Small intestine (tissue), 7 donors: ENCODE measurements around the gene ZG16. TPM values are rescaled to one million over a fixed set of nuclear protein-coding genes. Genes with fewer than 3 reads are reported as not detected.
"Not testable (repeated sequence)": the region's sequence is repeated elsewhere in the genome, so short reads cannot be mapped to it uniquely, and the experiment has no call there.

Experiments
- DNase-seq, 2 donors: peaks; one replicate each; pipeline versions ENCODE4 v3.0.0 to v3.0.0-alpha.2; 2013
- FAIRE-seq: peaks from 2 replicates; lab custom pipeline; 2012; peaks lifted over from hg19 to GRCh38; lab: Jason Lieb, UNC
- H3K27ac ChIP-seq, 3 donors: one replicate each; pipeline ENCODE4 v1.5.1; 2013; ENCODE audit warnings: low read length in 2 of 3, mild to moderate bottlenecking in 2 of 3, control low read depth in 1 of 3, inconsistent platforms in 1 of 3, low read depth in 1 of 3, moderate library complexity in 1 of 3
- H3K27me3 ChIP-seq, 3 donors: one replicate each; pipeline ENCODE4 v1.6.1; 2013; ENCODE audit warnings: low read length in 3 of 3, inconsistent platforms in 1 of 3; ENCODE audit not compliant: control insufficient read depth in 3 of 3, insufficient read depth in 3 of 3
- H3K36me3 ChIP-seq, 3 donors: one replicate each; pipeline ENCODE4 v1.6.1; 2013; ENCODE audit warnings: low read length in 3 of 3, inconsistent platforms in 1 of 3, low read depth in 1 of 3, mild to moderate bottlenecking in 1 of 3, moderate library complexity in 1 of 3; ENCODE audit not compliant: control insufficient read depth in 3 of 3, insufficient read depth in 2 of 3
- H3K4me1 ChIP-seq, 3 donors: one replicate each; pipeline ENCODE4 v1.6.1; 2013; ENCODE audit warnings: low read length in 2 of 3, inconsistent platforms in 1 of 3, low read depth in 1 of 3, mild to moderate bottlenecking in 1 of 3, moderate library complexity in 1 of 3; ENCODE audit not compliant: control insufficient read depth in 3 of 3, insufficient read depth in 2 of 3
- H3K4me3 ChIP-seq, 3 donors: one replicate each; pipeline ENCODE4 v1.5.1; 2013; ENCODE audit warnings: low read length in 3 of 3, control low read depth in 1 of 3, inconsistent platforms in 1 of 3, low read depth in 1 of 3, mild to moderate bottlenecking in 1 of 3, moderate library complexity in 1 of 3
- H3K9me3 ChIP-seq, 2 donors: one replicate each; pipeline ENCODE4 v1.6.1; 2013; ENCODE audit warnings: low read depth in 1 of 2, low read length in 1 of 2; ENCODE audit not compliant: control insufficient read depth in 2 of 2, insufficient read depth in 1 of 2
- WGBS, 3 donors: extraction: QIAGEN DNeasy Blood & Tissue Kit; methylation state at CpG; one replicate each; pipeline ENCODE4 v1.1.7; 2013; 5-methylcytosine and 5-hydroxymethylcytosine counted together
- polyA plus RNA-seq, 4 donors: library from polyadenylated mRNA; stranded (reverse) in 3 of 4; unstranded in 1 of 4; fragments of 200-250 nt in 3 of 4; fragments of 120-200 nt in 1 of 4; gene quantifications; one replicate each; pipeline versions ENCODE4 v1.2.1 to v1.2.3, GENCODE V29; 2013
- donor health status: healthy with polysubstance abuse.
- donor health status: control.
- donor health status: control.
- donor health status: Bipolar disorder and iron deficiency.
- donor health status: healthy.

Gene ZG16
- polyA plus RNA-seq, 4 donors: 4.8 to 186 (median 47.4) TPM

DNA sequence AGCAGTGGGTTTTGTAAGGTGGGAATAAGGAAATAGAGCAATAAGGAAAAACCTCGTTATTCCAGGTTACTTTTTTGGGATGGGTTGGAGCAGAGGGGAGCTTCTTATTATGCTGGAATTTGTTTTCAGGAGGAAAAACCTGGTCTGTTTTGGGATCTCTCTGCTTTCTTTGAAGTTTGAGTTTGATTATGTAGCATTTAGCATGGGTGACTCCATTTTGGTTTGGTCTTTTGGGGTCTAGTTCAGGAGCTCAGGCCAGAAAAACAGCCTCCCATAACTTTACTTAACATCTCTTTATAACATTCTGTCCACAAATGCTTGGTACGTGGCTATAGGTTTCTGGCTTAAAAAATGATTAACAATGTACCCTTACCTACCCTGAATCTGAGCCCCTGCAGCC is 8.5 kb upstream of the ZG16 start:
- no peak overlapping the region for H3K27ac ChIP-seq
- H3K36me3 ChIP-seq: peaks cover 0 to 3% (median 0%) of the 10 kb centered on the region in 3 donors
- peaks cover 0 to 14% (median 0%) of the 10 kb centered on the region in 3 donors for H3K4me1 ChIP-seq
- 85 to 86% (median 85%) methylated on average over 2 of the region's 2 CpGs for WGBS, 3 donors
- H3K27me3 ChIP-seq: no peaks in the 10 kb centered on the region
- no peak overlapping the region for H3K4me3 ChIP-seq
- no peak for DNase-seq
- FAIRE-seq: no peak
- H3K9me3 ChIP-seq: no peaks in the 10 kb centered on the region

DNA sequence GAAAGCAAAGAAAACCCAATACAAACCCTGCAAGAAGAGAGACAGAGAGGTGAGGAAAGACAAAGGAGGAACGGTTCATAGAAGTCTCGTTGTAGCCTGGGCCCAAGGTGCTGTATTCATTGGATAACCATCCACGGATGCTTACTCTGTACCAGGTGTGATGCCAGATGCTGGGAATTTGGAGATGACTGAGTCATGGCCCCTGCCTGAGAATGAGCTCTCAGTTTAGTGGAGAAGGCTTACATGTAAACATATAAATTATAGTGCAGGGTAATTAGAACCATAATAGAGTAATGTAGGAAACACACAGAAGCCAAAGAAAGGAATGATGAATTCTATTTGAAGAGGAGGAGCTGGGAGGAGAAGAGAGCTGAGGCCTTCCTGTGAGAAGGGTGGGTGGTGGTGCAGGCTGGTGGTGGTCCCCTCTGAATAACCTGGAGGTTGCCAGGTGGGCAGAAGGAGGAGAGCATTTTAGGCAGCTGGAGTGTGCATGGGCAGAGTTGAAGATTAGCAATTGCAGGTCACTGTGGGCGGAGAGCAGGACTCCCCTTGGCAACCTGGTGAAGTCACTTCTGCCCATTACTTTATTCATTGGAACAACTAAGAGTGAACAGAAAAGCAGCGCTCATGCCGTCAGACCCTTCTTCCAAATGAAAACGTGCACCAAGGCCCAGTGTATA is 7.7 kb upstream of the ZG16 start:
- Histone ChIP-seq H3K27ac (no peak overlapping the region), H3K36me3 (peaks cover 0 to 3% (median 0%) of the 10 kb centered on the region in 3 donors), H3K9me3 (no peaks in the 10 kb centered on the region), H3K27me3 (no peaks in the 10 kb centered on the region), H3K4me1 (peaks cover 0 to 6% (median 0%) of the 10 kb centered on the region in 3 donors), H3K4me3 (no peak overlapping the region)
- 75 to 86% (median 83%) methylated on average over 7 of the region's 7 CpGs for WGBS, 3 donors
- FAIRE-seq (no peak), DNase-seq (no peak)

DNA sequence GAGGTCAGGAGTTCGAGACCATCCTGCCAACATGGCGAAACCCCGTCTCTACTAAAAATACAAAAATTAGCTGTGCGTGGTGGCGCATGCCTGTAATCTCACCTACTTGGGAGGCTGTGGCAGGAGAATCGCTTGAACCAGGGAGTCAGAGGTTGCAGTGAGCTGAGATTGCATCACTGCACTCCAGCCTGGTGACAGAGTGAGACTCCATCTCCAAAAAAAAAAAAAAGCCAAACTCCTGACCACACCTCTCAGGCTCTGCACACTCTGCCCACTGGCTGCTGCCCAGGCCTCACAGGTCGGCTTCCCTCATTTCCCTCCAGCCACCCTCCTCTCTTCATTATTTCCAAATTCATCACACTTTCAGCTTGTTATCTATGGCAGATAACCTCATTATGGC is 5.7 kb upstream of the ZG16 start:
- H3K4me3 ChIP-seq, H3K27me3 ChIP-seq, H3K36me3 ChIP-seq, DNase-seq, H3K27ac ChIP-seq, FAIRE-seq, H3K4me1 ChIP-seq, H3K9me3 ChIP-seq: not testable (repeated sequence)
- WGBS, 3 donors: 90 to 91% (median 91%) methylated on average over 7 of the region's 7 CpGs

DNA sequence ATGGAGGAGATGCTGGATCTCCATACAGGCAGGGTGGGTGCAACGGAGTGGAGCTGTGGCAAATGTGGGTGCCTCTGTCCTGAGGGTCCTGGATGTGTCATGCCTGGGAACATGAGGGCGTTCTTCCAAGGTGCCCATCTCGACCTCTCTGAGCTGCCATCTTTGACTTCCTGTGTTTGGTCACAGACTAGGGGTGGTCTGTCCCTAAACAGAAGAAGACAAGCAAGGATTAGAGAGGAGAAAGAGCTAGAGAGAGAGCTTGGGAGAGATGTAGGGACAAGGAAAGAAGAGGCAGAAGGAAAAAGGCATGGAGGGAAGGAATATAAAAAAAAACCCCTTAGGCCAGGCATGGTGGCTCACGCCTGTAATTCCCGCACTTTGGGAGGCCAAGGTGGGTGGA is 3.3 kb upstream of the ZG16 start:
- Histone ChIP-seq H3K36me3 (peaks cover 0 to 7% (median 0%) of the 10 kb centered on the region in 3 donors), H3K9me3 (no peaks in the 10 kb centered on the region), H3K4me1 (no peaks in the 10 kb centered on the region), H3K27me3 (no peaks in the 10 kb centered on the region), H3K27ac (no peak overlapping the region), H3K4me3 (no peak overlapping the region)
- WGBS, 3 donors: 89 to 96% (median 92%) methylated on average over 5 of the region's 5 CpGs
- FAIRE-seq (no peak), DNase-seq (no peak)

DNA sequence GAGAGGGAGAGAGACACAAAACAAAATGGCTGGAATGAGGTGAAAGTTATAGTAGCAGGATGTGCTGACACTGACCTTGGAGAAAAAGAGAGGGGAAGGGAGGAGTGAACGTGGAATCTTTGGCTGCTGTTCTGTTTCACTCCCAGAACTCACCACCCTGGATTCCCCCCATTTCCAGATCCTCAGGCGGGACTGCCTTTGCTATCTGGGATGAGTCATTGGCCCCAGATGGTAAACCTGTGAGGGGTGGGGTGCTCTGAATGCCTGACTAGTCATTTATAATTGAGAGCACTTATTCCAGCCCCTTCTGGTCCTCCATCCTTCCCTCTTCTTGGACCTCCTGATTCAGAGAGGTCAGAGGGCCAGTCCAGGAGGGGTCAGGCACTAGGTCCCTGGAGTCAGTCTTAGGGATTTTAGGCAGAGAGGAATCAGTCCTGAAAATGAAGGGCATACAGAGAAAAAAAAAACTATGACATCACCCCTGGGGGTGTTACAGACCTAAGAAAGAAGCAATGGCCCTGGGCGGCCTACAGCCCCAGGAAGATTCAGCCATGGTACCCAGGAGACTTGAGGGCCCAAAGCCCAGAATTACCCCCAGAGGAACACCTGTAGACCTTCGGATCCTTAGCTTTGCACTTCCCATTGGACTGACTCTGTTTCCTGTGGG is 2.2 kb upstream of the ZG16 start:
- no peak overlapping the region for H3K27ac ChIP-seq
- no peaks in the 10 kb centered on the region for H3K9me3 ChIP-seq
- H3K4me1 ChIP-seq: no peaks in the 10 kb centered on the region
- 53 to 72% (median 60%) methylated on average over 4 of the region's 4 CpGs for WGBS, 3 donors
- DNase-seq (peak; percentile 39 to 69), FAIRE-seq (no peak)
- H3K4me3 ChIP-seq: no peak overlapping the region
- H3K27me3 ChIP-seq: no peaks in the 10 kb centered on the region
- H3K36me3 ChIP-seq: peaks cover 0 to 8% (median 0%) of the 10 kb centered on the region in 3 donors

DNA sequence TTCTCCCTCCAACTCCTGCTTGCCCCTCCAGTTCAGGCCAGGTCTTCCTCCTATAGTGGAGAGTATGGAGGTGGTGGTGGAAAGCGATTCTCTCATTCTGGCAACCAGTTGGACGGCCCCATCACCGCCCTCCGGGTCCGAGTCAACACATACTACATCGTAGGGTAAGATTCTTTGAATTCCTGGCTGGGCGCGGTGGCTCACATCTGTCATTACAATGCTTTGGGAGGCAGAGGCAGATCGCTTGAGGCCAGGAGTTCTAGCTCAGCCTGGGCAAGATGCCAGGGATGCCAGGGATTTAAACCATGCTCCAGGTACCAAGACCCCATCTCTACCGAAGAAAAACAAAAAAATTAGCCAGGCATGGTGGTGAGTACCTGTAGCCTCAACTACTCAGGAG is 1.4 kb downstream of the ZG16 start:
- Histone ChIP-seq H3K9me3 (peaks cover 0 to 7% of the 10 kb centered on the region in 2 donors), H3K4me1 (no peaks in the 10 kb centered on the region), H3K4me3 (peak overlapping the region in 1 of 3 donors; percentile 8), H3K27me3 (no peaks in the 10 kb centered on the region), H3K27ac (no peak overlapping the region), H3K36me3 (peaks cover 0 to 8% (median 0%) of the 10 kb centered on the region in 3 donors)
- DNase-seq: no peak
- FAIRE-seq: no peak
- 77 to 79% (median 77%) methylated on average over 10 of the region's 10 CpGs for WGBS, 3 donors

DNA sequence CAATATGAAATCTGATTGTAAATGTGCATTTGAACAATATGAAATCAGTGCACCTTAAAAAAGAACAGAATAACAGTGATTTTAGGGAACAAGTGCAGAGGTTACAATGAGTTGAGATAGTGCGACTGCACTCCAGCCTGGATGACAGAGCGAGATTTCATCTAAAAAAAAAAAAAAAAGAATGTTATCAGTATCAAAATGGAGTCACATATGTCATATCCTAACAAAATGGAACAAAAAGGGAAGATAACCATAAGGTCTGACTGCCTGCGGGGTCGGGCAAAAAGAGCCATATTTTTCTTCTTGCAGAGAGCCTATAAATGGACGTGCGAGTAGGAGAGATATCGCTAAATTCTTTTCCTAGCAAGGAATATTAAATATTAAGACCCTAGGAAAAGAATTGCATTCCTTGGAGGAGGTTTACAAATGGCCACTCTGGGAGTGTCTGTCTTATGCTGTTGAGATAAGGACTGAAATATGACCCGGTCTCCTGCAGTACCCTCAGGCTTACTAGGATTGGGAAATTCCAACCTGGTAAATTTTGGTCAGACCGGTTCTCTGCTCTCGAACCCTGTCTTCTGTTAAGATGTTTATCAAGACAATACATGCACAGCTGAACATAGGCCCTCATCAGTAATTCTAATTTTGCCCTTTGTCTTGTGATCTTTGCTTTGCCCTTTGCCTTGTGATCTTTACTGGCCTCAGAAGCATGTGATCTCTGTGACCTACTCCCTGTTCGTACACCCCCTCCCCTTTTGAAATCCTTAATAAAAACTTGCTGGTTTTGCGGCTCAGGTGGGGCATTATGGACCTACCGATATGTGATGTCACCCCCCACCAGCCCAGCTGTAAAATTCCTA is 5.3 kb downstream of the ZG16 start:
- not testable (repeated sequence) for FAIRE-seq, H3K4me1 ChIP-seq
- WGBS, 3 donors: 71 to 77% (median 75%) methylated on average over 13 of the region's 13 CpGs

DNA sequence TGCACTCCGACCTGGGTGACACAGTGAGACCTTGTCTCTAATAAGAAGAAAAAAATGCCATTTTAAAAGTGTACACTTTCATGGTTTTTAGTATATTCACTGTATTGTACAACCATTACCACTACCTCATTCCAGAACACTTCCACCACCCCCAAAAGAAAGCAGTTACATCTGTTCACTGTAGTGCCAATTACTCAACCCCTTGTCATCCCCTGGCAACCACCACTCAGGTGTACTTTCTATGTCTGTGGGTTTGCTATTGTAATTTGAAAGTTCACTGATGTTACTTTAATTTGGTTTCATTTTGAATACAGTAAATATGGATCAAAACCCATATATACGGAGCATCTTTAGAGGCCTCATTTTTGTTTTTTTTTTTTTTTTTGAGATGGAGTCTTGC is 6.1 kb downstream of the ZG16 start:
- DNase-seq: no peak
- Histone ChIP-seq H3K9me3 (peaks cover 0 to 7% of the 10 kb centered on the region in 2 donors), H3K27ac (no peak overlapping the region), H3K27me3 (no peaks in the 10 kb centered on the region), H3K4me1 (no peaks in the 10 kb centered on the region), H3K36me3 (peaks cover 0 to 6% (median 0%) of the 10 kb centered on the region in 3 donors), H3K4me3 (no peak overlapping the region)
- 89 to 94% (median 91%) methylated on average over 2 of the region's 2 CpGs for WGBS, 3 donors
- FAIRE-seq: no peak

More for the DNA sequence above, 5.3 kb downstream of the ZG16 start:
- not testable (repeated sequence) for H3K27me3 ChIP-seq, H3K9me3 ChIP-seq, H3K27ac ChIP-seq, H3K36me3 ChIP-seq, H3K4me3 ChIP-seq
- peak in 1 of 2 donors; percentile 41 for DNase-seq
